Measurements from ENCODE around the gene ZNF777.
"Not testable (repeated sequence)": the region's sequence is repeated elsewhere in the genome, so short reads cannot be mapped to it uniquely, and the experiment has no call there.

The ZNF777 gene

GRCh38 chr7:149460493-149461277 lies at the start of gene ZNF777:
Gene ZNF777 (minus strand): TSS chr7:149461062. CDS start chr7:149456022, 5,040 bp downstream.
- DNase-seq: peak; percentile 48

GRCh38 chr7:149510248-149510647 lies 49.4 kb upstream of the ZNF777 start:
- no peak for DNase-seq

DNA sequence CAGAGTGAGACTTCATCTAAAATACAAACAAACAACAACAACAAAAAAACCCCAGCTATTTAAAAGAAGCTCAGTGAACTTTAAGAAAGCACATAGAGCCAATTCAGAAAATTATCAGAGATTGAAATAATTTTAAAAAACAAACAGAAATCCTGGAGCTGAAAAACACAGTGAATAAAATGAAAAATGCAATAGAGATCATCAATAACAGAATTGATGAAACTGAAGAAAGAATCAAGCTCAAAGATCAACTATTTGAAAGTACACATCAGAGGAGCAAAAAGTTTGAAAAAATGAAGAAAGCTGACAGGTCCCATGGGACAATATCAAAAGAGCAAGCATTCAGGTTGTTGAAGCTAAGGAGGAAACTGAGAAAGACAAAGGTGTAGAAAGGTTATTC lies 48.9 kb upstream of the ZNF777 start:
- DNase-seq: no peak

DNA sequence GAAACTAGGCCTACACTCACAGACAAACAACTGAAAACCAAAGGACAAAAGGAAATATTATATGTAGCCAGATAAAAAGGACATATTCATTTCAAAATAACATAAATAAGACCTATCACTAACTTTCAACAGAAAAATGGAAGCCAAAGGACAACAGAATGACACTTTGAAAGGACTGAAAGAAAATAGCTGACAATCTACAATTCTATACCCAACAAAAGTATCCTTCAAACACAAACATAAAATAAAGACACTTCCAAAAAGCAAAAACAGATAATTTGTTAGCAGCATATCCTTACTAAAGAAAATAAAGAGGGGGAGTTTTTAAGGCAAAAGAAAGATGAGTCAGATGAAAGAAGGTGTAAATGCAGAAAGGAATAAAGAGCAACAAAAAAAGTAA lies 44.7 kb upstream of the ZNF777 start:
- DNase-seq: no peak

DNA sequence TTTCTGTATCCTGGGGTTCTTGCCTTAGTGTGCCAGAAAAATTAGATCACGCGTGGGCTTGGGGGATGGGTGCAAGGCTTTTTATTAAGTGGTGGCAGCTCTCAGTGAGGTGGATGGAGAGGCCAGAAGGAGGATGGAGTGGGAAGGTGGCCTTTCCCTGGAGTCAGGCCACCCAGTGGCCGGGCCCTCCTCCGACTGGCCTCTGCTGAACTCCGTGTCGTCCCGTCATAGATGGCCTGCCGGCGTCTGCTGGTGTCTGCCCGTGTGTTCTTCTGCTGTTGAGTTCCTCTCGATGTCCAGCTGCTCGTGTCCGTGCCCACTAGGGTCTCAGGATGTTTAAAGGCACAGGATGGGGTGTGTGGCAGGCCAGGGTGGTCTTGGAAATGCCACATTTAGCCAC lies 40.8 kb upstream of the ZNF777 start:
- DNase-seq: no peak

- DNase-seq: no peak
Measured at GRCh38 chr7:149500910-149501309, 40.0 kb upstream of the ZNF777 start.

GRCh38 chr7:149500201-149500600 lies 39.3 kb upstream of the ZNF777 start:
- no peak for DNase-seq

DNA sequence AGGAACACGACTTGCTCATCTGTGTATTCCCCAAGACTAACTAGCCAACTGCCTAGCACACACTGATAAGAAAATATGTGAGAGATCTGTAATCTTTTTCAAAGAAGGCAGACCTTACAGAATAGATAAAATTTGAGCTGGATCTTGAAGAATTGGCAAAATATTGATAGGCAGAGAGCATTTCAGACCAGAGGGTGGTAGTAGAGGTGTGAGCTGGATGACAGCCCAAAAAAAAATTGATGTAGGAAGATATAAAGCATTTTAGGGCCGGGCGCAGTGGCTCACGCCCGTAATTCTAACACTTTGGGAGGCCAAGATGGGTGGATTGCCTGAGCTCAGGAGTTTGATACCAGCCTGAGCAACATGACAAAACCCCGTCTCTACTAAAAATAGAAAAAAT lies 37.9 kb upstream of the ZNF777 start:
- DNase-seq: no peak

GRCh38 chr7:149497467-149498261 lies 36.8 kb upstream of the ZNF777 start, which contains the start of gene ZNF746:
Gene ZNF746 (minus strand): TSS chr7:149497809. CDS start chr7:149497536, 273 bp downstream.
- DNase-seq: peak; percentile 51

GRCh38 chr7:149496642-149497391 lies 36.0 kb upstream of the ZNF777 start:
- peak; percentile 6 for DNase-seq

DNA sequence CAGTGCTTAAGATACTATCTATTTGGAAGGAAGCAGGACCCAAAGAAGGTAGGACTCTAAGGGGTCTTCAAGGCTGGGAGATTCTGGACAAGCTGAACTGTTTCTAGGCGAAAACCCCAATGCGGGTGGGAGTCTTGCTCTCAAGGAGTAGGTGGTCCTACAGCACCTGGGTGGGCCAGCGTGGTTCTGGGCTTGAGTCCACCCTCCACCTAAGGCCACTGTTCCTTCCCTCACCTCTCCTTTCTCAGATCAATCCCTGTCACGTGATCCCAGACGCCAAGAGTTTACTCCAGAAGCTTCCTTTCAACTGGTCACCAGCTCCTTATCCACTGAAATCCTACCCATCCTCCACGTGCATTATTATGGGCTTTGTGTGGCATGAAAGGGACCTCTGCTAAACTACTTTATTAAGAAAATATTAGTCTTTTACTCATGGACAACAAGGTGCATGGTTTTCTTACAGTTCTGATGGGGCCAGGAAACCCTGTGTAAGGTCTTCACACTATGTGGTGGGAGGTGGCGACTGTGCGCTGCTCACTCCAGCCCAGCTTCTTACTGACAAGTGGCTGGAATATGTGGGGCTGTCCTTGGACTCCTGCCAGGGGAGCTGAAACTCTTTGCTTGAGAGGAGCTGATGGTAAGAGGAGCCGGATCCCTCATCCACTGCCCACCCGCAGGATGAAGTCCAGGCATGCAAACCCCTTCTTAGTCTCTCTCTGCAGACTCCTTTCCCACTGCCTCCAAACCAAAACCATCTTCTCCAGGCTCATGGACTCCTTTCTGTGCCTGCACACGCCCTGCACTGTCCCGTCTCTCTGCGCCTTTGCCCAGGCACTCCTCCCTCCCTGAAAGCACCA lies 35.2 kb upstream of the ZNF777 start:
- peak; percentile 24 for DNase-seq

DNA sequence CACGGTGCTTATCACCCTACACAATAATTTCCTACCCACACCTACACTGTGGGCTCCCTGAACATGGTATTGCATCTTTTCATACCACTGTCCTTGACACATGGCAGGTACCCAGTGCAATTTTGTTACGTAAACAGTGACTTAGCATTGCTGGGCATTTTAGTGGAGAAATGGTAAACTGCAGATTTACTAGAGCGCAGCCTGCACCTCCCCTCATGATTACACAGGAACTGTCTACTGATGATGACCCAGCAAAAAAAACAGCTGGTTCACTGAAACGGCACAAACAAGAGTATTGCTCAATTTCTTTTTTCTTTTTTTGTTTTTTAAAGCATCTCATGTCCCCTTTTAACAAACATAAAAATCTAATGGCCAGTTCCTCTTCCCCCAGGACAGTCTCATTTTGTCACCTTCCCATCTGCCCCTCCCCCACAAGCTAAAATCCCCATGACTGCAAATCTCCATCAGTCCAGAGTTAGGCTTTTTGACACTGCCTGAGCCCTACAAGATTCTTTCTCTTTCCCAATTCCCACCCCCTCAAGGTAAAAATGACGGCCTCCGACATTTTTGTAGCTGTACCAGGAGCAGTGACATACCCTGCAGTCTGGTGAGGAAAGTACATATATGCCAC lies 34.0 kb upstream of the ZNF777 start:
- DNase-seq: no peak

GRCh38 chr7:149493975-149494374 lies 33.1 kb upstream of the ZNF777 start:
- not testable (repeated sequence) for DNase-seq

GRCh38 chr7:149493366-149493765 lies 32.5 kb upstream of the ZNF777 start:
- DNase-seq: no peak

DNA sequence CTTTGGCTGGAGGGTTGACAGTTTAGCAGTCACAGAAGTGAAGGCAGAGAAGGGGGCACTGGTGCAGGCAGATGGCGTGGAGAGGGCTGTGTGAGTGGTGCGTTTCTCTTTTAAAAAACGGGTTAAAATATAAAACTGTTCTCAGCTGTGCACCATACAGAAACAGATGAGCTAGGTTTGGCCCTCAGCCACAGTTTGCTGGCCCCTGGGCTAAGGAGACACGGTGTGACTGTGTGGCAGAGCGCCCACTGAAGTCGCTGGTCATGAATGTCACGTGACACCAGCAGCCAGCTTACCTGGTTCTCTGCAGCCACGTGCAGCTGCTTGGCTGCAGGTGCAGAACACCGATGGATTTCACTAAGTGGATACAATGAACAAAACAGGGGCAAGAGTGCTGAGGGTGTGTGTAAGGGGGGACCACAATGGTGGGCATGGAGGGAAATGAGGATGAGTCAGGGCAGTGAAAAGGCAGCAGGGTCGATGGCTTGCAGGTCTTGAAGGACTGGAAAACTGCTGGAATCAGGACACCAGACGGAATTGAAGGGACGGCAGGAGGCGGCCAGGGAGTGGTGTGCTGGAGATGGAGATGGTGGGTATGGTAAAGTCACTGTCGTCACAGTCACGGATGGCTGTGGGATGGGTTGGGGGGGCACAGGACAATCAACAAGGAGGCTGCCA lies 29.4 kb upstream of the ZNF777 start:
- no peak for DNase-seq

- no peak for DNase-seq
Measured at GRCh38 chr7:149489391-149490024, 28.6 kb upstream of the ZNF777 start.

DNA sequence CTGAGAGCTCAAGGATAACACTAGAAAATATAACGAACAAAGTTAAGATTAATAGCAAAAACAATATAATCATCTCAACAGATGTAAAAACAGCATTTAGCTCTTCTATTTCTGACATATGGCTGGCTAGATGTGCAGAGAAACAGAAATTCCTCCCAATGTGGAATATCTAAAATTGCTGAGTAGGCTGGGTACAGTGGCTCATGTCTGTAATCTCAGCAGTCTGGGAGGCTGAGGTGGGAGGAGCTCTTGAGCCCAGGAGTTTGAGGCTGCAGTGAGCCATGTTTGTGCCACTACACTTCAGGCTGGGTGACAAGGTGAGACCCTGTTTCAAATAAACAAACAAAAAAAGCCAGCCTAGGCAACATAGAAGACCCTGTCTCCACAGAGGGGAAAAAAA lies 18.7 kb upstream of the ZNF777 start:
- no peak for DNase-seq

- no peak for DNase-seq
Measured at GRCh38 chr7:149478754-149479153, 17.9 kb upstream of the ZNF777 start.

GRCh38 chr7:149477494-149478443 lies 16.9 kb upstream of the ZNF777 start:
- DNase-seq: no peak

GRCh38 chr7:149476791-149477190 lies 15.9 kb upstream of the ZNF777 start:
- DNase-seq: no peak
